Endothelial cell of hepatic sinusoid (primary cell): ENCODE results near the gene RNPEP.
"Not testable (repeated sequence)": the region's sequence is repeated elsewhere in the genome, so short reads cannot be mapped to it uniquely, and the experiment has no call there.

Source experiments
- in situ Hi-C: cut with HindIII; loops from 2 replicates; pipeline ENCODE4 v1.10.0; 2017; ENCODE audit warnings: low sequenced_read_pairs

RNPEP gene

DNA sequence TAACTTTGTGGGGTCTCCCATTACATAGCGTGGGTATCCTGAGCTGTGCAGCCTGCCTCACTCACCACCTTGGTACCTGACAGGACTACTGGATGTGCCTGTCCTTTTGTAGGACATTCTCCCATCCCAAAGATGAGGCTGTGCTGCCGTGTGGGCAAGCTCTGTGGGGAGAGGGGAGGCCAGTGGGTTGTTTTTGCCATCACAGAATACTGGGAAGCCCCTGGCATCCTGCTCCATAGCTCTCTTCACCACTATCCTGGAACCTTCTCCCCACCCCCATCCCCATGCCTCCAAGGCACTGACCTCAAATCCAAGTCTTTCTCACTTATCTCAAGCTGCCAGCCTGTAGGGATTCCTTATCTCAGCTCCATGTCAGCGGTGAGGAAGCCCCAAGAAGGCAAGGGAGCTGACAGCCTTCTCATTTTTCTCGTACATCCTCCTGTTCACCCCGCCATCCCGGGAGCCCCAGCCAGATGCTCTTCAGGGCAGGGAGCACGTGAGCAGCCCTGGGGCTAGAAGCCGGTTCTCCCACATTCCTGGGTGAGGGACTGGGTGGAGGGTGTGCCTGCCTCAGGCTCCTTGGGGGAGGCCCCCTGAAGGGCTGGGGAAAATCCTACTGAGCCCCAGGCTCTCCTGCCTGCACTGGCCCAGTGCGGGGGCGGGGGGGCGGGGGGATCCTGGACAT is 25.5 kb downstream of the RNPEP start:
- in situ Hi-C loops = no loop called here

DNA sequence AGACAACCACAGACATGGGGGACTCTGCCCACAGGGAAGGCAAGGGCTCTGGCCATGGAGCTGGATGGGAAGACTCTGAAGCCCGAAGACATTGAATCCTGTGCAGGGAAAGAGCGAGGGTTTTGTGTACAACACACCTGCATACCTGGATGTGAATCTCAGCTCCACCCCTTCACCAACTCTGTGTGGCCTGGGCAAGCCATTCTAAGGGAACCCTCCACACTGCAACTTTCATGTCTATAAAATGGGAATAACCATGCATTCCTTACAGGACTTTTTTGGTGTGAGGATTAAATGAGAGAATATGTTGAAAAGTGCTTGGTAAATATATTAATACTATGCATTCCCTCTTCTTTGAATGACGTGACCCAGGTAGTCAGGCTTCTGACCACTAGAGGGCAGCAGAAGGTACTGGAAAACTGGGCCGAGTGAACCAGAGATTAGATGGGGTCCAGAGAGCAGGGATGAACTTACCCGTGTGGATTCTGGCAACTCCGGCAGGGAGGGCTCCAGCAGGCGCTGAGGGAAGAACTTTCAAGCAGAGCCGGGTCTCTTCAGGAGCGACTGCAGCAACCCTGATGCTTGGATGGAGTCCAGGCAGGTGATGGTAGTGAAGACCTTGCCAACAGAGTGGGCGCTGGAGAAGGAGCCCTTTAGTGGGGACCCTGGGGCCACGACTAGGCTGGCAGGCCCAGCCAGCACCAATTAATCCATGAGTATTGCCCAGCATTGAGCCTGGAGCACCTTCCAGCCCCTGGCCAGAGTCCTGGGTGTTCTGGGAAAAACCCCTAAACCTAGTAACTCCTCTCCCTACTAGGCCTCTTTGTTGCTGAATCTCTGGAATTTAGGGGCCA is 27.1 kb downstream of the RNPEP start:
- in situ Hi-C loops = no loop called here

DNA sequence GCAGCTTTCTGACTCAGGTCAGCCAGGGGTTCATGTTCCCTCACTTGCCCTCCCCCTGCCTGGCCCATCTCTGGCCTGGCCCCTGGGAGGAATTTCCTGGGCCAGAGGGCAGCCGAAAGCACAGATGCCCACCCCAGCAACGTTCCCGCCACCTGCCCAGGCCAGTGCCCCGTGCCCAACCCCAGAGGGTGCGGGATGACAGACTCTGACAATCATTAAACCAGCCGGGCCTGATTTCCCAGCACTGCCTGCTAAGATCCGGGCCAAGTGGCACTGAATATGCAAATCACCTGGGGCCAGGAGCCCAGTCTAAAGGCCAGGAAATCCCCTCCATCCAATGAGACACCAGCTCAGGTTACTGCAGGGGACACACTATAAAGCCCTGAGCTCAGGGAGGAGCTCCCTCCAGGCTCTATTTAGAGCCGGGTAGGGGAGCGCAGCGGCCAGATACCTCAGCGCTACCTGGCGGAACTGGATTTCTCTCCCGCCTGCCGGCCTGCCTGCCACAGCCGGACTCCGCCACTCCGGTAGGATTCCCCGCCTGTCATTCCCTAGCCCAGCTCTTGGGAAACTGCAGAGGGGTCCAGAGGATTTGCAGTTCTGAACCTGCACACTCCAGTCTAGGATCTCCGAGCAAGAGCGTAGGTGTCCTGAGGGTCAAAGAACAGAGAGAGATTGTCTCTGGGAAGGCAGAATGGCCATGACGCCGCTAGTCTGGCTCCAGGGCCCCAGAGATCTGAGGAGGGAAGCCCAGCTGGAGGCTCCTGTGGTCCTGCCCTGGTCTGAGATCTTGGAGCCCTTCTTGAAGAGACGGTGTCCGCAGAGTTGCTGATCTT is 27.9 kb downstream of the RNPEP start, which contains the start of gene ELF3:
ELF3 (plus strand) TSS at position 408 of the 836 bp plus-strand sequence. CDS start 550 bp downstream, outside the sequence.
- in situ Hi-C loops = no loop called here

DNA sequence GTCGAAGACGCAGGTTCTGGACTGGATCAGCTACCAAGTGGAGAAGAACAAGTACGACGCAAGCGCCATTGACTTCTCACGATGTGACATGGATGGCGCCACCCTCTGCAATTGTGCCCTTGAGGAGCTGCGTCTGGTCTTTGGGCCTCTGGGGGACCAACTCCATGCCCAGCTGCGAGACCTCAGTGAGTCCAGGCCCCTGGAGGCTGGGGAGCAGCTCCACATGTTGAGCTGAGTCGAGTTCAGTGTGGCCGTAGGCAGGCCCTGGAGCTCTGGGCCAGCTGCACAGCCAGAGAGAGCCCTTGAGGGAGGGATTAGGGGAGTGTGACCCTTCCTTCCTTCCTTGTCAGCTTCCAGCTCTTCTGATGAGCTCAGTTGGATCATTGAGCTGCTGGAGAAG is 29.5 kb downstream of the RNPEP start:
- in situ Hi-C loops = no loop called here

DNA sequence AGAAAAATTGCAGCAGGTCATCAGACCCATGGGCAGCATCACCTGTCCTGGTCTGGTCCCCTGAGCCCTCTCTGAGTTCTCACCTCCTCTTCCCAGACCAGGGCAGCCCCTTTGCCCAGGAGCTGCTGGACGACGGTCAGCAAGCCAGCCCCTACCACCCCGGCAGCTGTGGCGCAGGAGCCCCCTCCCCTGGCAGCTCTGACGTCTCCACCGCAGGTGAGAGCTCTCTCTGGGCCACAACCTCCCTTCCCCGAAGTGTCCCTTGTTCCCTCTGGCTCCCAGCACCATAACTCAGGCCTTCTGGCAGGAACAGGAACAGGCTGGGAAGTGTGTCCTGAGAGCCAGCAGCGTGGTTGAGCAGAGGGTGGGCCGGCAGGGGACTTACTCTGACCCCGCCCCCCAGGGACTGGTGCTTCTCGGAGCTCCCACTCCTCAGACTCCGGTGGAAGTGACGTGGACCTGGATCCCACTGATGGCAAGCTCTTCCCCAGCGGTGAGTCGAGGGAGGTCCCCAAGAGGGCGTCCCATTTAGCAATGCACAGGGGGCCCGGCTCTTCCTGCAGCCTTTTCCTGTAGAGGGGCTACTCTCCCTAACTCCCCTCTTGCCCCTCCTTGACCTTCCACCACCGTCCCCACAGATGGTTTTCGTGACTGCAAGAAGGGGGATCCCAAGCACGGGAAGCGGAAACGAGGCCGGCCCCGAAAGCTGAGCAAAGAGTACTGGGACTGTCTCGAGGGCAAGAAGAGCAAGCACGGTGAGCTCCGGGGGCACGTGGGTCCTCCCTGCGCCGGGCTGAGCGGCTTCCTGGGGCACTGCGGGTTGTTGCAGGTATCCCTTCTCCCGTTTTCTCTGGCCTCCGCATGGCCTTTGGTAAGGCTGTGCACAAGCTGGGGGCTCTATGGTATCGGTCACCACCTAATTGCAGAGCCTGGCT is 30.4 kb downstream of the RNPEP start:
- in situ Hi-C loops = no loop called here

DNA sequence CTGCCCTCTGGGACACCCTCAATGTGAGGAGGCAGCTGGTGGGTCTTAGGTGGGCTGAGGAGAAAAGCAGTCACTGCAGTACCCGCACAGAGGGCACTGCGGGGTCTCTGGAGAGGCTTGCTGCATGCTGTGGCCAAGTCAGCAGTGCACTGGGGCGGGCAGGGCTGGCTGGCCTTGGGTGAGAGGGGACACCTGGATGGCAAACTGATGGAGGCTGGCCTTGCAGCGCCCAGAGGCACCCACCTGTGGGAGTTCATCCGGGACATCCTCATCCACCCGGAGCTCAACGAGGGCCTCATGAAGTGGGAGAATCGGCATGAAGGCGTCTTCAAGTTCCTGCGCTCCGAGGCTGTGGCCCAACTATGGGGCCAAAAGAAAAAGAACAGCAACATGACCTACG is 31.2 kb downstream of the RNPEP start:
- in situ Hi-C loops = no loop called here

DNA sequence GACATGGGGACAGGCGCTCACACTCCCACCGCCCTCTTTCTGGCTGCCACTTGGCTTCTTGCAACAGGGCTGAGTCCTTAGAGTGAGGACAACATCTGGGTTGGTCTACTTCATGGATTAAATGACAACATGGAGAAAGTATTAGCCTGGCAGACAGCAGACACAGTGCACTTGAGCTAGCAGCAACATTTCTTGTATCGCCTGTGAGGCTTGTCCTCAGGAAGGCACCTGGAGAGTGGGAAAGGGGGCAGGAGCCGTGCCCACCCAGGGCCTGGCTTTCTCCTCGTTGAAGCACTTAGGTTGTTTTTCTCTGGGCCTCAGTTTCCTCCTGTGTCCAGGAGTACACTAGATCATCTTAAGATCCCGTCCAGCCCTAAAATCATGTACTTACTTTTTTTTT is 31.6 kb downstream of the RNPEP start:
- in situ Hi-C loops = no loop called here

DNA sequence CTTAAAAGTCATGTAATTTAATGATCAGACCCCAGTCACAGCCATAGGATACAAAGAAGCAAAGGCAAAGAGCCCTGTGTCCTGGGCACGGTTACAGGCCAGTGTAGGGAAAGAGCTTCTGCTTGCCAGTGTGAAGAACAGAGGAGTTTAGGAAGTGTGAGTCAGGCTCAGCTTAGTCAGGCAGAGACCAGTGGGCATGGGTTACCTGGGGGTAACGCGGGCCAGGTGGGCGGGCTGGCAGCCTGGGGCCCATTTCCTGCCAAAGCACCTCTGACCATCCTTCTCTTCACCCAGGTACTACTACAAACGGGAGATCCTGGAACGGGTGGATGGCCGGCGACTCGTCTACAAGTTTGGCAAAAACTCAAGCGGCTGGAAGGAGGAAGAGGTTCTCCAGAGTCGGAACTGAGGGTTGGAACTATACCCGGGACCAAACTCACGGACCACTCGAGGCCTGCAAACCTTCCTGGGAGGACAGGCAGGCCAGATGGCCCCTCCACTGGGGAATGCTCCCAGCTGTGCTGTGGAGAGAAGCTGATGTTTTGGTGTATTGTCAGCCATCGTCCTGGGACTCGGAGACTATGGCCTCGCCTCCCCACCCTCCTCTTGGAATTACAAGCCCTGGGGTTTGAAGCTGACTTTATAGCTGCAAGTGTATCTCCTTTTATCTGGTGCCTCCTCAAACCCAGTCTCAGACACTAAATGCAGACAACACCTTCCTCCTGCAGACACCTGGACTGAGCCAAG is 32.6 kb downstream of the RNPEP start:
- in situ Hi-C loops = no loop called here

DNA sequence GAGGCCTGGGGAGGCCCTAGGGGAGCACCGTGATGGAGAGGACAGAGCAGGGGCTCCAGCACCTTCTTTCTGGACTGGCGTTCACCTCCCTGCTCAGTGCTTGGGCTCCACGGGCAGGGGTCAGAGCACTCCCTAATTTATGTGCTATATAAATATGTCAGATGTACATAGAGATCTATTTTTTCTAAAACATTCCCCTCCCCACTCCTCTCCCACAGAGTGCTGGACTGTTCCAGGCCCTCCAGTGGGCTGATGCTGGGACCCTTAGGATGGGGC is 33.2 kb downstream of the RNPEP start:
- in situ Hi-C loops = no loop called here

DNA sequence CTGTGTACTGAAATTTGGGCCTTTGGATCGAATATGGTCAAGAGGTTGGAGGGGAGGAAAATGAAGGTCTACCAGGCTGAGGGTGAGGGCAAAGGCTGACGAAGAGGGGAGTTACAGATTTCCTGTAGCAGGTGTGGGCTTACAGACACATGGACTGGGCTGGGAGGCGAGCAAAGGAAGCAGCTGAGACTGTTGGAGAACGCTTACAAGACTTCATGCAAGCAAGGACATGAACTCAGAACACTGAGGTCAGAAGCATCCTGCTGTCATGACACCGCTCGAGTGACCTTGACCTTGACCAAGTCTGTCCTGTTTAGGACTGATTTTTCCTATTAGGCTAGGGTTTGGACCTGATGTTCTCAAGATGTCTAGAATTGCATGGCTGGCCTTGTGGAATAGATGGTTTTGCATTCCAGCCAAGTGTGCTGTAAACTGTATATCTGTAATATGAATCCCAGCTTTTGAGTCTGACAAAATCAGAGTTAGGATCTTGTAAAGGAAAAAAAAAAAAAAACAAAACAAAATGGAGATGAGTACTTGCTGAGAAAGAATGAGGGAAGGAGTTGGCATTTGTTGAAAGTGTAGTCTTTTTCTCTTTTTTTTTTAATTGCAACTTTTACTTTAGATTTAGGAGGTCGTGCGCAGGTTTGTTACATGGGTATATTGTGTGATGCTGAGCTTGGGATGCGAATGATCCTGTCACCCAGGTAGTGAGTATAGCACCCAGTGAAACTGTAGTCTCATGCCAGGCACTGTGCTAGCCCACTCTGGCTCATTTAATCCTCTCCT is 33.8 kb downstream of the RNPEP start:
- in situ Hi-C loops = no loop called here

DNA sequence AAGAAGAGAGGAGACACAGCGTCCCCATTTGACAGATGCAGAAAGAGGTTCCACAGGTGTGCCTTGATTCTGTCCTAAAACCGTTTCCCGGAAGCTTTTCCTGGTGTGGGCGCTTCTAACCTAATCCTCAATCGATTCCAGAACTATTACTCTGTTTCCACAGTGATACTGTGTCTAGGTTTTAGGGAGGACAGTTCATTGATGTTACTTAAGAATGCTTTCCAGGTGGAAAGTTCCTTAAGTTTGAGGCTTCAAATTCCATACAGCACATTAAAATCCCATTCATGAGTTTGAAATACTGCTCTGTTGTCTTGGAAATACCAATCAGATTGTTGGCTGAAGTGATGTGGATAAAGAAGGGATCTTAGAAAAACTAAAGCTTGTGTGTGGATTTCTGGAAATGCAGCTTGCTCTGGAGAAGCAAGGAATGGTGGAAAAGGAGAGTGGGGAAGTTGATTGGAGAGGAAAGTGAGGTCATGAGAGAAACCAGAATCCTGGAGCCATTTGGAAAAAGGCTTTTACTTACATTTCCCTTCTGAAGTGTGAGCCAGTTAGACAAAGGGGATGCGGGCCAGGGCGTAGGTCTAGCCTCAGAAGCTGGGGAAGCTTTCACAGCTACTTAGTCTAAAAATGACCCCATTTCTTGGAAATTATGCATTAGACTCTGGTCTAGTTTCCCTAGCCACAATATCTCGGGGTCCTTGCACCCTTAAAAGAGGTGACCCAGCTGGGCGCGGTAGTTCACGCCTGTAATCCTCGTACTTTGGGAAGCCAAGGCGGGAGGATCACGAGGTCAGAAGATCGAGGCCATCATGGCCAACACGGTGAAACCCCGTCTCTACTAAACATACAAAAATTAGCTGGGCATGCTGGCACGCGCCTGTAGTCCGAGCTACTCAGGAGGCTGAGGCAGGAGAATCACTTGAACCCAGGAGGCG is 34.6 kb downstream of the RNPEP start:
- in situ Hi-C loops = no loop called here

DNA sequence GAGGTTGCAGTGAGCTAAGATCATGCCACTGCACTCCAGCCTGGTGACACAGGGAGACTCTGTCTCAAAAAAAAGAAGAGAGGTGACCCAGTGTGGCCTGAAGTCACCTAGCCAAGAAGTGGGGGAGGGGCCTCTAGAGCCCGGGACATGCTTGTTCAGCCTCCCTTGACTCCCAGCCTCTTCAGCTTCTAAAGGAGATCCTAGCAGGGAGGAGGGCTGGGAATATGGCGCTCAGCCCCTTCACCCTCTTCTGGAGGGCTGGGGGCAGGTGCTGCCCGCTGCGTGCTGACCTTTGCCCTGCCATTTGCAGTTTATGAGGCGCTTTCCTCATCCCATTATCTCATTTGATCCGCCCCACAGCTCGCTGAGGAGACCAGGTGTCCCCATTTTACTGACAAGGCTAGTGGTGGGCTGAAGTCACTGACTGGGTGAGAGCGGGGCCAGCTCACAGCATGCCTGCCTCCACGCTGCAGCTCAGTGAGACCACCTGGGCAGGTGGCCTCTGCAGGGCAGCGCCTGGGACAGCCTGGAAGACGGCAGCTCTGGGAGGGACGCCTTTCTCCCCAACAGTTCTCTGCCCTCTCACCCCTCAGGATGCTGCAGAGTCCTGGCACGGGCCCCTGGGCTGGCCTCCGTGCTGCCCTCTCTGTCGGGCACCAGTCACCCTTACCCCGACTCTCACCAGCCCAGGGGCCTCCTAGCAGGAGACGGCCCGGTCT is 35.5 kb downstream of the RNPEP start:
- in situ Hi-C loops = no loop called here

DNA sequence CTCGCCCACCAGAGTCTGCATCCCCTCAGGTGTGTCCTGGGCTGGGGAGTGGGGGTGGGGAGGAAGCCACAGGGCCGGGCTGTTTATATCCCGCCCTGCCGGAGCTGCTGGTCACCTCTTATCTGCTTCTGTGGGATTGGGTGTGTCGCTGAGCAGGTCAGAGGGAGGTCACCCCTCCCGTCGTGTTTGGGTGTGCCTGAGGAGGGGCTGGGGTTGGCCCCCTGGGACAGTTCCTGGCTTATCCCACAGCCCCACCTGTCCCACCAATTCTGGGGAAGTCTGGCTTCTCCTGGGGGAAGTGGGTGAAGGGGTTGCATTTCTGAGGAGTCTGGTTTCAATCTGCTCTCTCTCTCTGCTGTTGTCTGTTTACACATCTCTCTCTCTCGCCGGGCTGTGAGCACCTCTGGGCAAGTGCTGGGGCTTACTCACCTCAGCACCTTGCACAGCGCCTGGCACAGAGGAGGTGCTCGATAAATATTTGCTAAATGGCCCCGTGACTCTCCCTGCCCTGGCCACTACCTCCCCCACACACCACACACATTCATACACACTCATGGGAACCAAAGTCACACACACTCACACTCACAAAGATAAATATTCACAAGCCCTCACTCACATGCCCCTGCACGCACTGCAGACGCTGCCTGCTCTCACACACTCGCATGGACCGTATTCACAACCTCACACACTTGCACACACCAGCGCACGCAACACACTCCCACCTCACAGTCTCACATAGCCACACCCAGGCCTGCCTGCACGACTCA is 36.2 kb downstream of the RNPEP start:
- in situ Hi-C loops = no loop called here

DNA sequence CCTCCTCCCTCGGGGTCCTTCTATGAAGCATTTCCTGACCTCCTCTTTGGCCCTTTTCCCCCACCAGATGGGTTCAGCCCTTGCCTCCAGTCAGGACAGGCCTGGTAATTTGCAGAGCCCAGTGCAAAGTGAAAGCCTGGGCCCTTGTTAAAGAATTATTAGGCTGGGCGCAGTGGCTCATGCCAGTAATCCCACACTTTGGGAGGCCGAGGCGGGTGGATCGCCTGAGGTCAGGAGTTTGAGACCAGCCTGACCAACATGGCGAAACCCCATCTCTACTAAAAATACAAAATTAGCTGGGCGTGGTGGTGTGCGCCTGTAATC is 36.7 kb downstream of the RNPEP start:
- in situ Hi-C loops = not testable (repeated sequence)

DNA sequence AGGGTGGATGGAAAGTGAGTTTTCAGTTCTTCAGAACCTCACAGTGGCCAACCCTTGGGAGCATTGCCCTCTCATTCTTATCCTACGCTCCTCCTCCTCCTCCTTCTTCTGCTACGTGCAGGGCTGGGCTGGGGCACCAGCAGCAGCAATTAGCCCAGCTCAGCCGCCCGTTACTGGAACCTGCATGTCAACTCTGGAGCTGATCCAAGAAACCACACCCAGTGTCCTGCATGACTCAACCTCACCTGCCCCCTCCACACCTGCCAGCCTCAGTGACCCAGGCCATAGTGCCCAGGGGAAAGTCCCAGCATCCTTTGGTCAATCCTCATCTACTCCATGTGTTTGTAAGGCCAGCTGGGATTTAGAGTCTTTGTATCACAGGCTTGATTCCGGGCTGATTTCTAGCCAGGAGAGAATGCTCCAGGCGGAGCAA is 40.6 kb downstream of the RNPEP start:
- in situ Hi-C loops = no loop called here

DNA sequence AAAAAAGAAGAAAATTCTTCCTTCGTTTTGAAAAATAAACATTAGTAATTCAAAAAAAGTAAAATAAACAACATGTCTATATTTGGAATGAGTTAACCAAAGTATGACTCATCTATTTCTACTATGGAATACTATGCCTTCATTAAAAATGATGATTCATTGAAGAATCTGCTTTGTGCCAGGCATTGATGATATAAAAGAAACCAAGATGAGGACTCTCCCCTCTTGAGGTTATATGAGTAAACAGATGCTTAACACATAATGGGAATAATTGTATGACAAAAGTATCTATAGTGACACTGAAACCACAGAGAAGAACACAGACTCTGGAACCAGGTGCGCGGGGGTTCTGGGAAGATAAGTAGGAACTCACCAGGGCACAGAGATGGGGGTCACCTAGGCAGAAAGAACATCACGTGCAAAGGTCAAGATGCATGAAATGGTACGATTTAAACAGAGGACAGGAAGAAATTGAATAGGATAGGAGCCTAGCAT is 46.8 kb downstream of the RNPEP start:
- in situ Hi-C loops = no loop called here

DNA sequence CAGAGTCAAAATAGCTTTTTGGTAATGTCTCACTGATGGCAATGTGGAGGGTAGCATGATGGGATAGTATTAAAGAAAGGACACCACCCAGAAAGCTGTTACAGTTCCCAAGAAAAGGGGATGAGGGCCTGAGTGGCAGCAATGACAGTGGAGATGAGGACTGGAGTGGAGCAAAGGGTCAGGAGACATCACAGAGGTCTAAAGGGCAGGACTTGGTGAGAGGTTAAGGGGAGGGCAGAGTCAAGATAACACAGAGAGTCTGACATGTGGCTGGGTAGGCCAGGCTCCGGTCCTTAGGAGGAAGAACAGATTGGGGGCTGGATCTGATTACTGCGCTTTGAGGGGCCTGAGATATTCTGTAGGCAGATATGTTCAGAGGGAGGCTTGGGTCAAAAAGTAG is 47.3 kb downstream of the RNPEP start:
- in situ Hi-C loops = no loop called here
